ENCODE results near the gene PRKX. TPM values are rescaled to one million over a fixed set of nuclear protein-coding genes. Genes with fewer than 3 reads are reported as not detected.
"Not testable (repeated sequence)": the region's sequence is repeated elsewhere in the genome, so short reads cannot be mapped to it uniquely, and the experiment has no call there.

The PRKX gene
- total RNA-seq, 4 donors from 2014 or later: 7.3 to 52.8 (median 20.7) TPM

GRCh38 chrX:3711331-3711917 lies 2.0 kb downstream of the PRKX start:
- TF ChIP-seq POLR2A (IDR thresholded peaks at IDR 0.05): no peak
- TF ChIP-seq CTCF (IDR thresholded peaks at IDR 0.05): no peak
- peaks cover 0 to 7% (median 0%) of the 10 kb centered on the region in 4 donors for H3K4me1 ChIP-seq
- peak overlapping the region; percentile 76 to 89 (median 81) for H3K27ac ChIP-seq
- H3K4me3 ChIP-seq: peak overlapping the region; percentile 68 to 94 (median 81)
- H3K27me3 ChIP-seq: no peaks in the 10 kb centered on the region
- H3K36me3 ChIP-seq: no peaks in the 10 kb centered on the region
- DNase-seq: peak in 2 of 3 donors; percentile 52 to 61
- H3K9me3 ChIP-seq: no peaks in the 10 kb centered on the region

- H3K4me1 ChIP-seq, H3K27ac ChIP-seq, H3K9me3 ChIP-seq, H3K27me3 ChIP-seq, H3K36me3 ChIP-seq, H3K4me3 ChIP-seq, DNase-seq: not testable (repeated sequence)
Measured at GRCh38 chrX:3707673-3708274, 5.7 kb downstream of the PRKX start.

- H3K36me3 ChIP-seq: no peaks in the 10 kb centered on the region
- H3K4me3 ChIP-seq: no peak overlapping the region
- no peak overlapping the region for H3K27ac ChIP-seq
- H3K4me1 ChIP-seq: no peaks in the 10 kb centered on the region
- no peaks in the 10 kb centered on the region for H3K27me3 ChIP-seq
- TF ChIP-seq CTCF (IDR thresholded peaks at IDR 0.05): no peak
- no peak for DNase-seq
- H3K9me3 ChIP-seq: no peaks in the 10 kb centered on the region
Measured at GRCh38 chrX:3706481-3706880, 7.0 kb downstream of the PRKX start.

GRCh38 chrX:3703251-3703650 lies 10.2 kb downstream of the PRKX start:
- not testable (repeated sequence) for H3K27ac ChIP-seq, H3K4me1 ChIP-seq, H3K4me3 ChIP-seq, H3K27me3 ChIP-seq, H3K9me3 ChIP-seq, DNase-seq, H3K36me3 ChIP-seq

GRCh38 chrX:3702095-3702494 lies 11.4 kb downstream of the PRKX start:
- not testable (repeated sequence) for H3K4me1 ChIP-seq, H3K9me3 ChIP-seq, DNase-seq, H3K27me3 ChIP-seq, H3K36me3 ChIP-seq, H3K4me3 ChIP-seq, H3K27ac ChIP-seq

- not testable (repeated sequence) for H3K9me3 ChIP-seq, DNase-seq, H3K4me3 ChIP-seq, H3K4me1 ChIP-seq, H3K36me3 ChIP-seq, H3K27ac ChIP-seq, H3K27me3 ChIP-seq
Measured at GRCh38 chrX:3701445-3701928, 12.0 kb downstream of the PRKX start.

GRCh38 chrX:3699821-3700381 lies 13.5 kb downstream of the PRKX start:
- H3K27me3 ChIP-seq: no peaks in the 10 kb centered on the region
- no peaks in the 10 kb centered on the region for H3K36me3 ChIP-seq
- peak overlapping the region in 3 of 4 donors; percentile 15 to 37 (median 29) for H3K4me3 ChIP-seq
- peak overlapping the region; percentile 36 to 68 (median 52) for H3K27ac ChIP-seq
- H3K4me1 ChIP-seq: no peaks in the 10 kb centered on the region
- DNase-seq: no peak
- TF ChIP-seq POLR2A (IDR thresholded peaks at IDR 0.05) (no peak), CTCF (IDR thresholded peaks at IDR 0.05) (no peak)
- H3K9me3 ChIP-seq: no peaks in the 10 kb centered on the region
